Measurements from ENCODE around the gene CEP41. TPM values are rescaled to one million over a fixed set of nuclear protein-coding genes. Genes with fewer than 3 reads are reported as not detected.

The CEP41 gene
- polyA plus RNA-seq, 3 donors = 2.9 to 8.5 (median 7.2) TPM

GRCh38 chr7:130446259-130446658, 5.4 kb upstream of the CEP41 start:
- no CpG with 5 or more reads among the region's 3 CpGs for WGBS (ENCODE audit: insufficient coverage)
- peaks cover 5% of the 10 kb centered on the region for H3K4me1 Mint-ChIP-seq
- H3K4me3 Mint-ChIP-seq = no peak overlapping the region

GRCh38 chr7:130444751-130445407, 4.1 kb upstream of the CEP41 start:
- Histone ChIP-seq H3K4me1 (ENCODE audit: control insufficient read depth in 1 of 2, insufficient read depth in 2 of 2, low read length in 2 of 2) (peaks cover 11 to 12% of the 10 kb centered on the region in 2 donors), H2AFZ (ENCODE audit: insufficient read depth, low read depth, low read length, poor library complexity, severe bottlenecking) (peak overlapping the region; percentile 16), H3K79me2 (ENCODE audit: insufficient read depth, low read length) (peaks cover 3% of the 10 kb centered on the region), H4K20me1 (ENCODE audit: insufficient read depth, low read length) (no peaks in the 10 kb centered on the region), H3K36me3 (replicated peaks in 1 of 2; ENCODE audit: control insufficient read depth in 1 of 2, insufficient read depth in 2 of 2, low read length in 2 of 2) (no peaks in the 10 kb centered on the region), H3K4me3 (replicated peaks in 1 of 3; ENCODE audit: low read depth in 2 of 3, low read length in 3 of 3) (no peak overlapping the region), H3K9ac (ENCODE audit: insufficient read depth, low read length, poor library complexity, severe bottlenecking) (no peak overlapping the region), H3K27ac (ENCODE audit: low read depth in 1 of 2, low read length in 2 of 2) (no peak overlapping the region), H3K4me2 (replicated peaks; ENCODE audit: extremely low read depth, low read length, poor library complexity, severe bottlenecking) (no peak overlapping the region), H3K27me3 (ENCODE audit: control insufficient read depth in 2 of 2, insufficient read depth in 2 of 2, low read length in 2 of 2) (no peaks in the 10 kb centered on the region), H3K9me3 (replicated peaks in 1 of 2; ENCODE audit: control insufficient read depth in 1 of 2, insufficient read depth in 1 of 2, low read length in 2 of 2) (peaks cover 0 to 3% of the 10 kb centered on the region in 2 donors)
- H3K27me3 Mint-ChIP-seq (ENCODE audit: low read depth in 3 of 3) = peaks cover 2 to 8% (median 2%) of the 10 kb centered on the region in 3 donors
- intact Hi-C loops (cut with micrococcal nuclease) = no loop called here
- no peak overlapping the region for H3K4me3 Mint-ChIP-seq
- DNase-seq = no peak
- H3K4me1 Mint-ChIP-seq = peaks cover 9% of the 10 kb centered on the region
- 93% methylated on average over 4 of the region's 5 CpGs for WGBS (ENCODE audit: insufficient coverage)
- peak overlapping the region in 1 of 7 donors; percentile 11 for H3K27ac Mint-ChIP-seq
- peaks cover 2 to 12% (median 6%) of the 10 kb centered on the region in 7 donors for H3K9me3 Mint-ChIP-seq
- no peaks in the 10 kb centered on the region for H3K36me3 Mint-ChIP-seq
- TF ChIP-seq CTCF (IDR thresholded peaks at IDR 0.05) = no peak

More at GRCh38 chr7:130446259-130446658, 5.4 kb upstream of the CEP41 start:
- DNase-seq = no peak
- H3K27ac ChIP-seq (ENCODE audit: low read depth in 1 of 2, low read length in 2 of 2) = no peak overlapping the region
- peaks cover 5% of the 10 kb centered on the region in 2 donors for H3K4me1 ChIP-seq (ENCODE audit: control insufficient read depth in 1 of 2, insufficient read depth in 2 of 2, low read length in 2 of 2)
- Mint-ChIP-seq H3K9me3 (peaks cover 2 to 18% (median 5%) of the 10 kb centered on the region in 7 donors), H3K27ac (no peak overlapping the region), H3K27me3 (ENCODE audit: low read depth in 3 of 3) (peaks cover 2 to 8% (median 2%) of the 10 kb centered on the region in 3 donors), H3K36me3 (no peaks in the 10 kb centered on the region)
- H3K4me2 ChIP-seq (replicated peaks; ENCODE audit: extremely low read depth, low read length, poor library complexity, severe bottlenecking) = no peak overlapping the region
- no peak for TF ChIP-seq CTCF (IDR thresholded peaks at IDR 0.05)
- H3K9ac ChIP-seq (ENCODE audit: insufficient read depth, low read length, poor library complexity, severe bottlenecking) = no peak overlapping the region
- intact Hi-C loops (cut with micrococcal nuclease) = no loop called here
- H3K79me2 ChIP-seq (ENCODE audit: insufficient read depth, low read length) = no peaks in the 10 kb centered on the region
- H4K20me1 ChIP-seq (ENCODE audit: insufficient read depth, low read length) = no peaks in the 10 kb centered on the region
- H3K9me3 ChIP-seq (replicated peaks in 1 of 2; ENCODE audit: control insufficient read depth in 1 of 2, insufficient read depth in 1 of 2, low read length in 2 of 2) = peaks cover 0 to 3% of the 10 kb centered on the region in 2 donors
- no peaks in the 10 kb centered on the region for H3K36me3 ChIP-seq (replicated peaks in 1 of 2; ENCODE audit: control insufficient read depth in 1 of 2, insufficient read depth in 2 of 2, low read length in 2 of 2)
- H3K27me3 ChIP-seq (ENCODE audit: control insufficient read depth in 2 of 2, insufficient read depth in 2 of 2, low read length in 2 of 2) = no peaks in the 10 kb centered on the region
- no peak overlapping the region for H3K4me3 ChIP-seq (replicated peaks in 1 of 3; ENCODE audit: low read depth in 2 of 3, low read length in 3 of 3)
- no peak overlapping the region for H2AFZ ChIP-seq (ENCODE audit: insufficient read depth, low read depth, low read length, poor library complexity, severe bottlenecking)

Data from CD14-positive monocyte (primary cell).